ENCODE results near the gene MAEA. TPM values are rescaled to one million over a fixed set of nuclear protein-coding genes. Genes with fewer than 3 reads are reported as not detected.

The MAEA gene
- total and polyA plus RNA-seq, 10 of the 15 experiments (the other 5 are each of a cell fraction or from before 2014, with no cell fraction given): 3.6 to 67.1 (median 54.6) TPM

DNA sequence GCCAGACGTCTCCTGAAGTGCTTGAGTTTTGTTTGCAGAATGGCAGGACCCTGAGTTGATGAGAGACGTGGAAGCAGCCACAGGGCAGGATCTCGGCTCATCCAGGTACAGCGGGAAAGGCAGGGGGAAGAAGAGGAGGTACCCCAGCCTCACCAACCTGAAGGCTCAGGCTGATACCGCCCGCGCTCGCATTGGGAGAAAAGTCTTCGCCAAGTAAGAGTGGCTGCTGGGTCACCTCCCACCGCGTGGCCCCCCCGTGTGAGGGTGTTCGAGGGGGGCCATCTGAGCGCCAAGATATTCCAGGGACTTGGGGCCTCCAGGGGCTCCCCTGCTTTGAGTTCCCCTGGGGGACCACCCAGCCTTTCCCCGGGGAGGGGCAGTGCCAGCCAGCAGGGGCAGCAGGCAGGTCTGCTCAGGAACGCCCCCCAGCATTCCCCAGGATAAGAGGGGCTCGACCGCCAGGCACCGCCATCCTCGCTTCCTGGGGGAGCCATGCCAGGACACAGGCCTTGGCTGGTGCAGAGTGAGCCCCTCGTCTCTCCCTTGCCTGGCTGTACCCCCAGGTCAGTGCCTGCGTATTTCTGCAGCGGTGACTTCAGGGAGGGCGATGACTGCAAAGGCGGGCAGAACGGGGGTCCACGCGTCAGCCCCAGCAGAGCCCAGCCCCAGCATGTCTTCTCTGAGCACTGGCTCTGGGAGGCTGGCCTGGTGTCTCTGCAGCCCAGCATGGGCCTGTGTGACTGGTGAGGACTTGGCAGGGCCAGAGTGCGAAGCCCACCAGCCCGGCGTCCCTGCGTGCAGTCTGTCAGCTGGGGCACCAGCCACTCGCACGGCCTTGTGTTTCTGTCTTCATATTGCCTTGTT lies 94.3 kb downstream of the MAEA start (continued):
- TF ChIP-seq, protein P1, sequence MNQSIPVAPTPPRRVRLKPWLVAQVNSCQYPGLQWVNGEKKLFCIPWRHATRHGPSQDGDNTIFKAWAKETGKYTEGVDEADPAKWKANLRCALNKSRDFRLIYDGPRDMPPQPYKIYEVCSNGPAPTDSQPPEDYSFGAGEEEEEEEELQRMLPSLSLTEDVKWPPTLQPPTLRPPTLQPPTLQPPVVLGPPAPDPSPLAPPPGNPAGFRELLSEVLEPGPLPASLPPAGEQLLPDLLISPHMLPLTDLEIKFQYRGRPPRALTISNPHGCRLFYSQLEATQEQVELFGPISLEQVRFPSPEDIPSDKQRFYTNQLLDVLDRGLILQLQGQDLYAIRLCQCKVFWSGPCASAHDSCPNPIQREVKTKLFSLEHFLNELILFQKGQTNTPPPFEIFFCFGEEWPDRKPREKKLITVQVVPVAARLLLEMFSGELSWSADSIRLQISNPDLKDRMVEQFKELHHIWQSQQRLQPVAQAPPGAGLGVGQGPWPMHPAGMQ (IDR thresholded peaks at IDR 0.05; ENCODE audit: borderline replicate concordance): no peak
- TF ChIP-seq SP1 (IDR thresholded peaks at IDR 0.05; ENCODE audit: low read depth, low read length) (no peak), PKNOX1 (IDR thresholded peaks at IDR 0.05) (no peak), SMAD5 (IDR thresholded peaks at IDR 0.05; ENCODE audit: low read depth) (no peak), ASH2L (IDR thresholded peaks at IDR 0.05; ENCODE audit: borderline replicate concordance, low read depth) (no peak), YBX1 (IDR thresholded peaks at IDR 0.05) (no peak), ZNF622 (IDR thresholded peaks at IDR 0.05) (no peak), KAT2A (conservative IDR thresholded peaks at IDR 0.05; ENCODE audit: control insufficient read depth, low read depth, low read length) (no peak), SRF (IDR thresholded peaks at IDR 0.05; ENCODE audit: low read depth in 2 of 2, low read length in 2 of 2) (no peak), NBN (IDR thresholded peaks at IDR 0.05) (no peak), TCF12 (IDR thresholded peaks at IDR 0.05; ENCODE audit: low read depth, low read length) (no peak)
- TF ChIP-seq, protein P2, sequence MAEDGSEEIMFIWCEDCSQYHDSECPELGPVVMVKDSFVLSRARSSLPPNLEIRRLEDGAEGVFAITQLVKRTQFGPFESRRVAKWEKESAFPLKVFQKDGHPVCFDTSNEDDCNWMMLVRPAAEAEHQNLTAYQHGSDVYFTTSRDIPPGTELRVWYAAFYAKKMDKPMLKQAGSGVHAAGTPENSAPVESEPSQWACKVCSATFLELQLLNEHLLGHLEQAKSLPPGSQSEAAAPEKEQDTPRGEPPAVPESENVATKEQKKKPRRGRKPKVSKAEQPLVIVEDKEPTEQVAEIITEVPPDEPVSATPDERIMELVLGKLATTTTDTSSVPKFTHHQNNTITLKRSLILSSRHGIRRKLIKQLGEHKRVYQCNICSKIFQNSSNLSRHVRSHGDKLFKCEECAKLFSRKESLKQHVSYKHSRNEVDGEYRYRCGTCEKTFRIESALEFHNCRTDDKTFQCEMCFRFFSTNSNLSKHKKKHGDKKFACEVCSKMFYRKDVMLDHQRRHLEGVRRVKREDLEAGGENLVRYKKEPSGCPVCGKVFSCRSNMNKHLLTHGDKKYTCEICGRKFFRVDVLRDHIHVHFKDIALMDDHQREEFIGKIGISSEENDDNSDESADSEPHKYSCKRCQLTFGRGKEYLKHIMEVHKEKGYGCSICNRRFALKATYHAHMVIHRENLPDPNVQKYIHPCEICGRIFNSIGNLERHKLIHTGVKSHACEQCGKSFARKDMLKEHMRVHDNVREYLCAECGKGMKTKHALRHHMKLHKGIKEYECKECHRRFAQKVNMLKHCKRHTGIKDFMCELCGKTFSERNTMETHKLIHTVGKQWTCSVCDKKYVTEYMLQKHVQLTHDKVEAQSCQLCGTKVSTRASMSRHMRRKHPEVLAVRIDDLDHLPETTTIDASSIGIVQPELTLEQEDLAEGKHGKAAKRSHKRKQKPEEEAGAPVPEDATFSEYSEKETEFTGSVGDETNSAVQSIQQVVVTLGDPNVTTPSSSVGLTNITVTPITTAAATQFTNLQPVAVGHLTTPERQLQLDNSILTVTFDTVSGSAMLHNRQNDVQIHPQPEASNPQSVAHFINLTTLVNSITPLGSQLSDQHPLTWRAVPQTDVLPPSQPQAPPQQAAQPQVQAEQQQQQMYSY (CRISPR knock-in tag; IDR thresholded peaks at IDR 0.05): no peak

Measured in GM12878 (cell line).